GM23248 (cell line): ENCODE data around the gene KLHL3. TPM values are rescaled to one million over a fixed set of nuclear protein-coding genes. Genes with fewer than 3 reads are reported as not detected.
A peak's percentile ranks its signal among the peaks of the same experiment; 100 is the strongest.

Experiments used
- DNase-seq: peaks from one replicate; pipeline ENCODE4 v3.0.0-alpha.2; 2015
- H2AFZ ChIP-seq: fragments of 200-600 bp; sonication (generic); 2 replicates; pipeline ENCODE4 v1.6.1; 2016; ENCODE audit warnings: antibody characterized with exemption
- H3F3A ChIP-seq: fragments of 200-600 bp; sonication (generic); 2 replicates; pipeline ENCODE4 v1.6.1; 2016; ENCODE audit warnings: mild to moderate bottlenecking, antibody characterized with exemption, mixed run types; ENCODE audit not compliant: insufficient read depth
- H3K27ac ChIP-seq: fragments of 200-600 bp; sonication (generic); 2 replicates; pipeline ENCODE4 v1.5.1; 2016; ENCODE audit warnings: mild to moderate bottlenecking
- H3K27me3 ChIP-seq: fragments of 200-600 bp; sonication (generic); replicated peaks from 2 replicates; pipeline ENCODE4 v1.6.1; 2016; ENCODE audit warnings: mild to moderate bottlenecking; ENCODE audit not compliant: insufficient read depth
- H3K36me3 ChIP-seq: fragments of 200-600 bp; sonication (generic); 2 replicates; pipeline ENCODE4 v1.6.1; 2016; ENCODE audit warnings: low read depth, mild to moderate bottlenecking
- H3K4me1 ChIP-seq: fragments of 200-600 bp; sonication (generic); 2 replicates; pipeline ENCODE4 v1.6.1; 2016; ENCODE audit warnings: mild to moderate bottlenecking; ENCODE audit not compliant: insufficient read depth
- H3K4me2 ChIP-seq: fragments of 200-600 bp; sonication (generic); one replicate; pipeline ENCODE4 v1.6.1; 2016; ENCODE audit warnings: mild to moderate bottlenecking; ENCODE audit not compliant: unreplicated experiment
- H3K4me3 ChIP-seq: fragments of 200-600 bp; sonication (generic); 2 replicates; pipeline ENCODE4 v1.5.1; 2016; ENCODE audit warnings: mild to moderate bottlenecking
- H3K79me2 ChIP-seq: fragments of 200-600 bp; sonication (generic); 2 replicates; pipeline ENCODE4 v1.6.1; 2016; ENCODE audit warnings: mild to moderate bottlenecking; ENCODE audit not compliant: insufficient read depth
- H3K9ac ChIP-seq: fragments of 200-600 bp; sonication (generic); 2 replicates; pipeline ENCODE4 v1.6.1; 2016; ENCODE audit warnings: mild to moderate bottlenecking
- H3K9me2 ChIP-seq: fragments of 200-600 bp; sonication (generic); 2 replicates; pipeline ENCODE4 v1.6.1; 2016; ENCODE audit warnings: mixed run types, mild to moderate bottlenecking, moderate library complexity; ENCODE audit not compliant: insufficient read depth
- H3K9me3 ChIP-seq: fragments of 200-600 bp; sonication (generic); one replicate; pipeline ENCODE4 v1.6.1; 2017; ENCODE audit warnings: low read depth
- H4K20me1 ChIP-seq: fragments of 200-600 bp; sonication (generic); 2 replicates; pipeline ENCODE4 v1.6.0; 2016; ENCODE audit not compliant: insufficient read depth
- EZH2 ChIP-seq: fragments of 200-600 bp; sonication (generic); IDR thresholded peaks from 2 replicates; pipeline ENCODE4 v1.6.1; 2018; ENCODE audit warnings: antibody characterized with exemption, mild to moderate bottlenecking; ENCODE audit not compliant: insufficient read depth, poor library complexity, severe bottlenecking
- EZH2phosphoT487 ChIP-seq: fragments of 200-600 bp; sonication (generic); IDR thresholded peaks from 2 replicates; pipeline ENCODE4 v1.6.1; 2018; ENCODE audit warnings: antibody characterized with exemption, moderate library complexity, mild to moderate bottlenecking, low read depth; ENCODE audit not compliant: insufficient read depth
- WGBS, 2 experiments: methylation state at CpG; one replicate each; pipeline ENCODE4 v1.1.6; 2015 to 2017; ENCODE audit warnings: low lambda C conversion rate in 2 of 2, low coverage in 1 of 2; ENCODE audit errors: missing lambda C conversion rate in 2 of 2; 5-methylcytosine and 5-hydroxymethylcytosine counted together
- in situ Hi-C: fragments of 300-500 bp; cut with MboI; formaldehyde crosslinking; loops from 2 replicates; pipeline ENCODE4 v1.15.0; 2020
- polyA plus RNA-seq: library from polyadenylated mRNA; unstranded; fragments of >200 nt; fragmentation: Nextera tagmentation; extraction: Ambion mirVana; gene quantifications from 2 replicates; pipeline ENCODE4 v1.2.1, GENCODE V29; 2016
- total RNA-seq: library from RNA; depleted of rRNA; stranded (reverse); fragments of >200 nt; shearing (Covaris generic); gene quantifications from 2 replicates; pipeline ENCODE4 v1.2.3, GENCODE V29; 2014

The KLHL3 gene
- total and polyA plus RNA-seq, 2 experiments from 2014 or later = 1.1 to 1.3 TPM

- Histone ChIP-seq H3K27me3 (no peaks in the 10 kb centered on the region), H3K27ac (no peak overlapping the region), H3K9ac (no peak overlapping the region), H3K9me3 (no peaks in the 10 kb centered on the region), H3K4me1 (peaks cover 35% of the 10 kb centered on the region), H3K4me3 (no peak overlapping the region), H3F3A (peaks cover 29% of the 10 kb centered on the region), H3K9me2 (no peaks in the 10 kb centered on the region), H3K79me2 (no peaks in the 10 kb centered on the region), H3K36me3 (no peaks in the 10 kb centered on the region), H2AFZ (no peak overlapping the region), H3K4me2 (no peak overlapping the region), H4K20me1 (no peaks in the 10 kb centered on the region)
- in situ Hi-C loops = no loop called here
- TF ChIP-seq EZH2 (no peak), EZH2phosphoT487 (no peak)
- WGBS, 2 experiments = 77 to 86% methylated on average over 4 of the region's 4 CpGs
- no peak for DNase-seq
Measured at GRCh38 chr5:137610598-137610997, 125.3 kb downstream of the KLHL3 start.

GRCh38 chr5:137609127-137609526 is 126.8 kb downstream of the KLHL3 start:
- H3K4me1 ChIP-seq = peaks cover 36% of the 10 kb centered on the region
- H3K27me3 ChIP-seq = no peaks in the 10 kb centered on the region
- H4K20me1 ChIP-seq = no peaks in the 10 kb centered on the region
- no peak overlapping the region for H3K4me3 ChIP-seq
- WGBS, 2 experiments = 83 to 90% methylated on average over 2 of the region's 2 CpGs
- no peak overlapping the region for H3K4me2 ChIP-seq
- H3K79me2 ChIP-seq = no peaks in the 10 kb centered on the region
- DNase-seq = peak; percentile 59
- H3K27ac ChIP-seq = no peak overlapping the region
- H3K9me2 ChIP-seq = no peaks in the 10 kb centered on the region
- no peak overlapping the region for H3K9ac ChIP-seq
- H2AFZ ChIP-seq = no peak overlapping the region
- no peak for TF ChIP-seq EZH2
- no peak for TF ChIP-seq EZH2phosphoT487
- in situ Hi-C loops = no loop called here
- H3F3A ChIP-seq = peaks cover 29% of the 10 kb centered on the region
- H3K36me3 ChIP-seq = no peaks in the 10 kb centered on the region
- no peaks in the 10 kb centered on the region for H3K9me3 ChIP-seq

GRCh38 chr5:137607771-137608170 is 128.1 kb downstream of the KLHL3 start:
- H3K36me3 ChIP-seq = no peaks in the 10 kb centered on the region
- peaks cover 36% of the 10 kb centered on the region for H3K4me1 ChIP-seq
- WGBS, 2 experiments = 85 to 87% methylated on average over 5 of the region's 5 CpGs
- H3K9me3 ChIP-seq = no peaks in the 10 kb centered on the region
- peaks cover 25% of the 10 kb centered on the region for H3F3A ChIP-seq
- TF ChIP-seq EZH2phosphoT487 = no peak
- TF ChIP-seq EZH2 = no peak
- H3K9me2 ChIP-seq = no peaks in the 10 kb centered on the region
- H3K9ac ChIP-seq = no peak overlapping the region
- H3K27ac ChIP-seq = no peak overlapping the region
- no peak overlapping the region for H3K4me3 ChIP-seq
- no peak for DNase-seq
- no peaks in the 10 kb centered on the region for H3K79me2 ChIP-seq
- H4K20me1 ChIP-seq = no peaks in the 10 kb centered on the region
- in situ Hi-C loops = no loop called here
- H2AFZ ChIP-seq = no peak overlapping the region
- H3K27me3 ChIP-seq = no peaks in the 10 kb centered on the region
- H3K4me2 ChIP-seq = no peak overlapping the region

- in situ Hi-C loops = no loop called here
- Histone ChIP-seq H2AFZ (no peak overlapping the region), H3K4me2 (no peak overlapping the region), H3K4me1 (peaks cover 36% of the 10 kb centered on the region), H3K27me3 (no peaks in the 10 kb centered on the region), H3K9me3 (no peaks in the 10 kb centered on the region), H3K36me3 (no peaks in the 10 kb centered on the region), H3K9ac (no peak overlapping the region), H3K4me3 (no peak overlapping the region), H4K20me1 (no peaks in the 10 kb centered on the region), H3K79me2 (no peaks in the 10 kb centered on the region), H3K9me2 (no peaks in the 10 kb centered on the region), H3F3A (peaks cover 25% of the 10 kb centered on the region), H3K27ac (no peak overlapping the region)
- TF ChIP-seq EZH2phosphoT487 (no peak), EZH2 (no peak)
- DNase-seq = peak; percentile 60
- WGBS, 2 experiments = 15 to 21% methylated on average over 2 of the region's 2 CpGs
Measured at GRCh38 chr5:137606401-137606800, 129.5 kb downstream of the KLHL3 start.

- peak; percentile 48 for DNase-seq
- H3K27ac ChIP-seq = no peak overlapping the region
- 59 to 62% methylated on average over 4 of the region's 4 CpGs for WGBS, 2 experiments
- H4K20me1 ChIP-seq = no peaks in the 10 kb centered on the region
- no peaks in the 10 kb centered on the region for H3K36me3 ChIP-seq
- H3K9ac ChIP-seq = no peak overlapping the region
- H3K4me1 ChIP-seq = peaks cover 31% of the 10 kb centered on the region
- TF ChIP-seq EZH2 (no peak), EZH2phosphoT487 (no peak)
- no peaks in the 10 kb centered on the region for H3K9me3 ChIP-seq
- in situ Hi-C loops = no loop called here
- no peaks in the 10 kb centered on the region for H3K9me2 ChIP-seq
- no peak overlapping the region for H3K4me3 ChIP-seq
- H2AFZ ChIP-seq = no peak overlapping the region
- H3K27me3 ChIP-seq = 0 out of 2 replicates have a peak, but pooled peaks cover 4% of the 10 kb centered on the region
- H3F3A ChIP-seq = peaks cover 25% of the 10 kb centered on the region
- H3K79me2 ChIP-seq = no peaks in the 10 kb centered on the region
- H3K4me2 ChIP-seq = no peak overlapping the region
Measured at GRCh38 chr5:137605411-137605810, 130.5 kb downstream of the KLHL3 start.
